AG09319 (cell line): Measurements from ENCODE around the gene AQP9.

Source experiments
- DNase-seq: peaks from one replicate; pipeline ENCODE4 v3.0.0-alpha.2; 2010; ENCODE audit warnings: low read depth; ENCODE audit errors: extremely low read depth
- CTCF ChIP-seq: IDR thresholded peaks from 2 replicates; pipeline ENCODE4 v1.5.1; 2011; ENCODE audit warnings: low read depth, mild to moderate bottlenecking, inconsistent platforms, low read length, moderate library complexity

The AQP9 gene

GRCh38 chr15:58124585-58124984, 13.6 kb upstream of the AQP9 start:
- TF ChIP-seq CTCF = no peak
- no peak for DNase-seq

- no peak for TF ChIP-seq CTCF
- no peak for DNase-seq
These were observed 12.8 kb upstream of the AQP9 start for GRCh38 chr15:58125333-58125732.

- TF ChIP-seq CTCF = no peak
- DNase-seq = no peak
These were observed 3.3 kb upstream of the AQP9 start for GRCh38 chr15:58134886-58135285.

GRCh38 chr15:58135511-58136174, 2.5 kb upstream of the AQP9 start:
- TF ChIP-seq CTCF = no peak
- no peak for DNase-seq

GRCh38 chr15:58136731-58137130, 1.4 kb upstream of the AQP9 start:
- TF ChIP-seq CTCF = no peak
- no peak for DNase-seq

- TF ChIP-seq CTCF = no peak
- no peak for DNase-seq
These were observed 495 bp upstream of the AQP9 start for GRCh38 chr15:58137686-58138085.

- no peak for DNase-seq
- TF ChIP-seq CTCF = no peak
These were observed 1.3 kb downstream of the AQP9 start for GRCh38 chr15:58139276-58139988.
